ENCODE measurements around the gene IZUMO2. TPM values are rescaled to one million over a fixed set of nuclear protein-coding genes. Genes with fewer than 3 reads are reported as not detected.

The IZUMO2 gene
- total RNA-seq: not detected

GRCh38 chr19:50162988-50163387 is at the start of gene IZUMO2:
TSS of gene IZUMO2 (minus strand) at chr19:50163281. CDS start at chr19:50163194, 87 bp downstream.

GRCh38 chr19:50203281-50204080 is 40.4 kb upstream of the IZUMO2 start, which contains the start of gene MYH14:
TSS of gene MYH14 (plus strand) at chr19:50203622. CDS start at chr19:50210366, 6,744 bp downstream.

Other genes with a start within 250 kb of the IZUMO2 start
- gene ATF5, start 234.1 kb downstream of the IZUMO2 start, total RNA-seq: 4.0 TPM
- gene NUP62, start 233.8 kb downstream of the IZUMO2 start, total RNA-seq: 53.2 TPM
- gene SIGLEC11, start 202.1 kb downstream of the IZUMO2 start, total RNA-seq: 1.3 TPM
- gene VRK3, start 137.9 kb downstream of the IZUMO2 start, total RNA-seq: 43.3 TPM
- 18.7 TPM for gene ZNF473, start 137.3 kb downstream of the IZUMO2 start, total RNA-seq
- gene MYH14, start 40.3 kb upstream of the IZUMO2 start, total RNA-seq: 29.9 TPM
- 4.7 TPM for gene KCNC3, start 166.1 kb upstream of the IZUMO2 start, total RNA-seq
- 0.44 TPM for gene NAPSA, start 202.4 kb upstream of the IZUMO2 start, total RNA-seq
- gene NR1H2, start 213.2 kb upstream of the IZUMO2 start, total RNA-seq: 31.7 TPM
- gene POLD1, start 221.1 kb upstream of the IZUMO2 start, total RNA-seq: 24.5 TPM